ENCODE measurements around the gene HSPA14.

- TF ChIP-seq POLR2A (IDR thresholded peaks at IDR 0.05; ENCODE audit: borderline replicate concordance, extremely low read depth, insufficient read depth, insufficient read length) (no peak), CTCF (IDR thresholded peaks at IDR 0.05 in 2 of 3, conservative IDR thresholded peaks at IDR 0.05 in 1 of 3; ENCODE audit: borderline replicate concordance in 1 of 3, insufficient read depth in 1 of 3, low read depth in 2 of 3, low read length in 2 of 3) (no peak), YY1 (IDR thresholded peaks at IDR 0.05; ENCODE audit: extremely low read depth, insufficient replicate concordance, low read depth, low read length) (no peak), ZNF274 (IDR thresholded peaks at IDR 0.05; ENCODE audit: low read depth, low read length) (no peak), RAD21 (IDR thresholded peaks at IDR 0.05; ENCODE audit: low read depth) (no peak), EZH2 (IDR thresholded peaks at IDR 0.05) (no peak), EGR1 (IDR thresholded peaks at IDR 0.05; ENCODE audit: low read depth) (no peak), TCF7L2 (IDR thresholded peaks at IDR 0.05; ENCODE audit: borderline replicate concordance, extremely low read depth, insufficient read depth, insufficient read length) (no peak)
- TF ChIP-seq, protein P1, sequence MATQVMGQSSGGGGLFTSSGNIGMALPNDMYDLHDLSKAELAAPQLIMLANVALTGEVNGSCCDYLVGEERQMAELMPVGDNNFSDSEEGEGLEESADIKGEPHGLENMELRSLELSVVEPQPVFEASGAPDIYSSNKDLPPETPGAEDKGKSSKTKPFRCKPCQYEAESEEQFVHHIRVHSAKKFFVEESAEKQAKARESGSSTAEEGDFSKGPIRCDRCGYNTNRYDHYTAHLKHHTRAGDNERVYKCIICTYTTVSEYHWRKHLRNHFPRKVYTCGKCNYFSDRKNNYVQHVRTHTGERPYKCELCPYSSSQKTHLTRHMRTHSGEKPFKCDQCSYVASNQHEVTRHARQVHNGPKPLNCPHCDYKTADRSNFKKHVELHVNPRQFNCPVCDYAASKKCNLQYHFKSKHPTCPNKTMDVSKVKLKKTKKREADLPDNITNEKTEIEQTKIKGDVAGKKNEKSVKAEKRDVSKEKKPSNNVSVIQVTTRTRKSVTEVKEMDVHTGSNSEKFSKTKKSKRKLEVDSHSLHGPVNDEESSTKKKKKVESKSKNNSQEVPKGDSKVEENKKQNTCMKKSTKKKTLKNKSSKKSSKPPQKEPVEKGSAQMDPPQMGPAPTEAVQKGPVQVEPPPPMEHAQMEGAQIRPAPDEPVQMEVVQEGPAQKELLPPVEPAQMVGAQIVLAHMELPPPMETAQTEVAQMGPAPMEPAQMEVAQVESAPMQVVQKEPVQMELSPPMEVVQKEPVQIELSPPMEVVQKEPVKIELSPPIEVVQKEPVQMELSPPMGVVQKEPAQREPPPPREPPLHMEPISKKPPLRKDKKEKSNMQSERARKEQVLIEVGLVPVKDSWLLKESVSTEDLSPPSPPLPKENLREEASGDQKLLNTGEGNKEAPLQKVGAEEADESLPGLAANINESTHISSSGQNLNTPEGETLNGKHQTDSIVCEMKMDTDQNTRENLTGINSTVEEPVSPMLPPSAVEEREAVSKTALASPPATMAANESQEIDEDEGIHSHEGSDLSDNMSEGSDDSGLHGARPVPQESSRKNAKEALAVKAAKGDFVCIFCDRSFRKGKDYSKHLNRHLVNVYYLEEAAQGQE (IDR thresholded peaks at IDR 0.05; ENCODE audit: low read depth), result no peak
Observed at GRCh38 chr10:14917827-14918226, 79.7 kb downstream of the HSPA14 start.

All from HCT116 (cell line).